DMS 273 treated with DMSO at 0.1 percent for 48 hours (cell line): Measurements from ENCODE around the gene PODXL.
"Not testable (repeated sequence)": the region's sequence is repeated elsewhere in the genome, so short reads cannot be mapped to it uniquely, and the experiment has no call there.

Source experiments
- DNase-seq: peaks from one replicate; lab custom pipeline; 2025; lab: John Stamatoyannopoulos, UW

The PODXL gene

DNA sequence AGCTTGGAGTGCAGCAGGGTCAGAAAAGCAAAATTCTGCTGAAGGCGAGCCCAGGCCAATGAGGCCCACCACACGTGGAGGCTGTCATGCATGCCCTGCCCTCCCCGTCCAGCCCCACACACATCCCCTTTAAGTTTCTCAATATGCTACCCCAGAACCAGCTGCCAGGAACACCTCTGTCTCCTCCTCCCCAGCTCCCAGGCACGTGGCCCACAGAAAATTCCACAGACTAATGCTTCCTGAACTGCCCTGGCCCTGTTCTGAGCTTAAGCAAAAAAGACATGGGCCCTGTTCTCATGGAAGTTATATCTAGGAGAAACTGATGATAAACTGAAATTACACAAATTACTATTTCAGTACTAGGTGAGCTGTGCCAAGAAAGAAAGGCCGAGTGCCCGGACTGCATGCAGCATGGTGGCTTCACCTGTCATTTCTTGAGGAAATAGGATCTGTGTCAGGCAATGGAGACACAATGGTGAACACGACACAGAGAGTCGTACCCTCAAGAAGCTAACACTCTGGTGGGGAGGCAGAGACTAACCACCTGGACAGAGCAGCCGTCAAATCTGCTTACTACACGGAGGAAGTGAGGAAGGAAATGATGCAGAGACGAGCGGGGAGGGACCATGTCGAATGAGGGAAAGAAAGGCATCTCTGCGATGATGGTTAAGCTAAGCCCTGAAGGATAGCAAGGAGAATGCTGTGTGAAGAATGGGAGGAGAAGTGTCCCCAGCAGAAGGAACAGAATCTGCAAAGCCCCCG, 44.5 kb downstream of the PODXL start:
- no peak for DNase-seq

DNA sequence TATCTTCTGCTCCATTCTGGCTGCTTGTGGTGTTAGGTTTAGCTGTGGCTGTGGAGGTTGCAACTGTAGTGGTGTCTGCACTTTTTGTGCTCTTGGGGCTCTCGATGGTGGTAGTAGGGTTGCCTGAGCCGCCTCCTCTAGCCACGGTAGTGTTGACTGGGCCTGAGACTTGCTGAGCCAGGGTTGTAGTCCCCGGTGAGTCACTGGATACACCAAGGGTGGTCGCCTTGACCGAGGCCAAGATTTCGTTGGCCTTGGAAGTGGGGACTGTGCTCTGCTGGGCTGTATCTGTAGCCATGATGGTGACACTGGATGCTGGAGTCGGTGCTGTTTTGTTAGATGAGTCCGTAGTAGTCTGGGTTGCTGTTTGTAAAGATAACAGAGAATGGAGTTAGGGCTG, 45.4 kb downstream of the PODXL start:
- DNase-seq, result no peak

GRCh38 chr7:131509781-131510180, 46.6 kb downstream of the PODXL start:
- no peak for DNase-seq

DNA sequence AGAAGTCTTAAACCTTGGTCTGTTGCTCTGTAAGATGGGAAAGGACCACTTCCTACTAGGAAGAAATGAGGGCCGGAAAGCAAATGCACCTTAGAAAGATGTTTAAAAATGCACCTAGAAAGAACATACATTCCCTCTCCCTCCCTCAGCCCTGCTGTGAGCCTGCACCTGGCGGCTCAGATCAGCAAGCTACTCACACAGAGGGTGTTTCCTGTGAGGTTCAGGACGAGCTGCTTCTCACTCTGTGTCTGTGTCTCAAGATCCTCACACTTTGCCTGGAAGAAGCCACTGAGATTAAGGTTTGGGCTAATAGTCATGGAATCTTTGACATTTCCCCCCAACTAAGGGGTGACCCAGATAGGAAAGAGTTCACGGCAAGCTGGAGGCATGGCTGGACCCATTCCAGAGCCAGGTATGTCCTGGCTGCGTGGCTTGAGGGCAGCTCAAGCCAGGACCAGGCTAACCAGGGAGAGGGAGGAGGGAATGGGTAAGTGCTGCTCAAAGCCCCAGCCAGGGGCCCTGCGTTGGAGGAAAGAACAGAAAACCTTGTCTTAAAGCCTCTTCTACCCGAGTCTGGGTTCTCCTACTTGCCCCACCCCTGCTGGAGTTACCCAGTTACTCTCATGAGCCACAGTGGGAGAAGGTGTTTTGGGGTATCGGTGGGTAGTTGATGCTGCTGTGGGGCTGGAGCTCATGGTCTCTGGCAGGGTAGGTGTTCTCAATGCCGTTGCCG, 47.5 kb downstream of the PODXL start:
- no peak for DNase-seq

DNA sequence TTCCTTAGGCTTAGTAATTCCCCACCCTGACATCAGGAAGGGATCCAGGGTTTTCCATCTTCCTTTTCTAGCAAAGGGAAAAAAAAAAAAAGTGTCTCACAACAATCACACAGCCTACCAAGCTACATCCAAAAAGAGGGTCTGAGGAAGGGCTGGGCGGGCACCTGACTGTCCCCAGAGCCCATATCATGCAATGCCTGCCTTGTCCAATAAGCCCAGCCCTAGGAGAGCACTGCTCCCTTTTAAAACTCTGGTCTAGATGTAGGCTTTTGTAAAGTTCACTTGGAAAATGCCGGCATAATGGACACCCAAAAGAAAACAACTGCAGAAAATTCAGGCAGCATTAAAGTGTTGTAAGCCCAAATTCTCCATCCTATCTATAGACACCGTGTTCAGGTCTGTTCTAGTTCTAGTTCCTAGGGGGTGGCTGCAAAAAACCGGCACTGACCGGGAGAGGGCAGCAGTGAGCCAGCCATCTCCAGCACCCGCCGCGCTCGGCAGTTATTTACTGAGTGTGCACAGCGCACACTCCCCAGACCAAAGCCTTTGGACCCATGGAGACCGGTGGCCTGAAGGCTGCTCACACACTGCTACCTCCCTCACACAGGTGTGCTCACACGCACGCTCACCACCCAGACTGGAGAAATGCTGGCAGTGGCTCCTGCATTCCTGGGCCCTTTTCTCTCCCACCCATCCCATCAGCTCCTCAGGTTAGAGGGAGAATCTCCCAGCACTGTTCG, 48.7 kb downstream of the PODXL start:
- peak; percentile 12 for DNase-seq

GRCh38 chr7:131506597-131506996, 49.8 kb downstream of the PODXL start:
- no peak for DNase-seq

DNA sequence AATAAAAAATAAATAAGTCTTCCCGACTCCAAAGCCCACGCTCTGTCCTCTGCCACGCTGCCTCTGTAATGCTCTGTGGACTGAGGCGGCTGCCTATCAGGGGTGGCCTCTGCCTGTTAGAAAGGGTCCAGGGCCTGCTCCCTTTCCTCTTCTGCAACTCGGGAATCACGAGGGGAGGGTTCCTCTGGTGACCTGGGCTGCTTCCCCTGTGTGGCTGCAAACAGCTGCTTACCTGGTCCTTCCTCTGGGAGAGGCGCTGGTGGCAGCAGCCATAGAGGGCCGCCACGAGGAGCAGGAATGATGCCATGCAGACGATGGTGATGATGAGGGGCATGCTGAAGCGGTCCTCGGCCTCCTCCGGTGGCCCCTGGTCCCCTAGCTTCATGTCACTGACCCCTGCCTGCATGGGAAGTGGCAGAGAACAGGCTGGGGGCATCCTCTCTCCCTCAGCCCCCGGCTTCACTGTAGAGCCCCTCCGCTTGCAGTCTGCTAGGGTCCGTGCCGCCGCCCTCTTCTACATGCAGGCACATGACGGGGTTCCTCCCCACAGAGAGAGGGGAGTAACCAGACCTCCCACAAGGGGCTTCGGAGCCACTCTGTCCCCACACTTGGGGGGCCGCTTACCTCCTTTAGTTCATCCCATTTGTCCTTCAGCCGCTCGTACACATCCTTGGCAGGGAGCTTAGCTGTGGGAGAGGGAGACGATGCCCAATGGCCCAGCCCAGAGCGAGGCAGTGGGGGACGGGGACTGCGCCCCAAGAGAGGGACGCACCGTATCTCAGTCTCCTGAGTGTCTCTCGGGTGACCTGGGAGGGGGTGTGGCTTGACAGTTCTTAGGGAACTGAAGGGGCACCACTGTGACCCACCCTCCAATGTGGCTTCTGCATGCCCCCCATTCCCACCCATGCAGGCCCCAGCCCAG, 50.5 kb downstream of the PODXL start:
- no peak for DNase-seq

DNA sequence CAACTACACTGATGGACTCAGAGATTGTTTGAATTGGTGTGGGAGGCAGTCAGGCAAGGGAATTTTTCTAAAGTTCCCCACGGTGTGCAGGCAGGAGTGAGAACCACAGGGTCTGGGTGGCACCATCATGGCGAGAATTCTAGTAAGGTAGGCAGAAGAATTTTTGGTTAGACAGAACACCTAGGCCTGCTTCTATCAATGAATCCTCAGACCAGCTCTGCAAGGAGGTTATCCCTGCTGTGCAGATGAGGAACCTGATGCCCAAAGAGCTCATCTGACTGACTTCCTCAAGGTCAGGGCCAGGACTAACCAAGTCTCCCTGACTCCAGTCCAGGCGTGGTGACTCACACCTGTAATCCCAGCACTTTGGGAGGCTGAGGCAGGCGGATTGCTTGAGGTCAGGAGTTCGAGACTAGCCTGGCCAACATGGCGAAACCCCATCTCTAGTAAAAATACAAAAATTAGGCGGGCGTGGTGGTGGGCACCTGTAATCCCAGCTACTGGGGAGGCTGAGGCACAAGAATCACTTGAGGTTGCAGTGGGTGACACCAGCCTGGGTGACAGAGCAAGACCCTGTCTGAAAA, 51.3 kb downstream of the PODXL start:
- not testable (repeated sequence) for DNase-seq

DNA sequence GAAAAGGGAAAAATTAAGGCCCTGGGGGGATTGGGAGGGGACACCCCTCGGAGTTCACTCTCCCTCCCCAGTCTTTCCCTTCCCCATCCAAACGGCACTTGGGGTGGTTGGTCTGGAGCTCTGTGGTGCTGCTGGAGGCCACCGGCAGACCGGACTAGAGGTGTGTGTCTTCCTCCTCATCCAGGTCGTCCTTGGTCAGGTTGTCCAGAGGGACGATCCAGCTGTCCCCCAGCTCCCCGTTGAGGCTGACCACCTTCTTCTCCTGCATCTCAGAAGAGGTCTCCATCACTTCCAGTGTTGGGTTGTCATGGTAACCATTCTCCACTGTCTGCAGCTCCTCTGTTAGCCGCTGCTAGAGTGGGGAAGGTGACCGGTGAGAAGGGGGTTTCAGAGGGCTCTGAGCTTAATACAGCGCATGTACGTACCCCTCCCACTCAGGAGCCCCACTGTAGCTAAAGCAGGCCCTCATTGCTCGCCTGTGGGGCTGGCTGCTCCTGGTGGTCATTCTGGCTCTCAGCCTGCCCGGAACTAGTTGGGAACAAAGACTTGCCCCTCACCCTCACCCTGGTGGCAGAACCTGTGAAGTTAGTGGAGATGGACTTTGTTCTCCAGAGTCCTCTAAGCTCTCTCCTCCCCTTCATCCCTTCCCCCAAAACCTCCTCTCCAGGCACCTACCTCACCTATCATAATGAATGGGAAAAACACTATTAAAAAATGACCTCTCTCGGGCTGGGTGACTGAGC, 52.1 kb downstream of the PODXL start:
- no peak for DNase-seq

- DNase-seq, result no peak
Observed at GRCh38 chr7:131503639-131504038, 52.8 kb downstream of the PODXL start.

DNA sequence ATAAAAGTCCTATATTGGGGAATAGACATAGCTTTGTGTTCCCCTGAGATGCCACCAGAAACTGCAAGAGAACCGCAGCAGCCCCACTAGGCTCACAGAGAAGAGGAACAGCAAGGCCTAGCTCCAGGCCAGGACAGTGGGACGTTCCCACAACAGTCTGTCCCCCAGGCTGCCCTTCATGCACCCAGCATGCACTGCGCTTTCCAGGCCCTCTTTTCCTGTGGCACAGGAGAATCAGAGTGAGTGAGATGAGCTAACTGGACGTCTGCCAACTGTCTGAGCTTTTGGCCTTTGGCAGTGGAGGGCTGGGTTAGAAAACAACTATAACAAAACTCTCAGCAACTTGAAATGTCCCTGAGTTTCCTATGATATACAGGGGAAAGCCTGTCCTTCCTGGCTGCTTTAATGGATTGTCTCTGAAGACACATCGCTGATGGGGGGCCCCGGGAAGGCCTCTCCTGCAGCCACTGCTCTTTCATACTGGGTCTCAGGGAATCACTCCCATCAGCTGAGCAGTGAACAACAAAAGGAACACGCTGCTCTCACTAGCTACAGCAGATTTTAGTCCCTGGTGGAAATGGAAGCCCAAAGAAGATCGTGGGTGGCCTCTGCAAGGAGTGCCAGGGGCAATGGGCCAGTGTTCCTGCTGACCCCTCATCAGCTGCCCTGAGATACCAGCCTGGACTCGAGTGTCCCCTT, 53.5 kb downstream of the PODXL start:
- no peak for DNase-seq

- DNase-seq, result peak; percentile 45
Observed at GRCh38 chr7:131501930-131502685, 54.3 kb downstream of the PODXL start.

- DNase-seq, result no peak
Observed at GRCh38 chr7:131501422-131501821, 55.0 kb downstream of the PODXL start.

DNA sequence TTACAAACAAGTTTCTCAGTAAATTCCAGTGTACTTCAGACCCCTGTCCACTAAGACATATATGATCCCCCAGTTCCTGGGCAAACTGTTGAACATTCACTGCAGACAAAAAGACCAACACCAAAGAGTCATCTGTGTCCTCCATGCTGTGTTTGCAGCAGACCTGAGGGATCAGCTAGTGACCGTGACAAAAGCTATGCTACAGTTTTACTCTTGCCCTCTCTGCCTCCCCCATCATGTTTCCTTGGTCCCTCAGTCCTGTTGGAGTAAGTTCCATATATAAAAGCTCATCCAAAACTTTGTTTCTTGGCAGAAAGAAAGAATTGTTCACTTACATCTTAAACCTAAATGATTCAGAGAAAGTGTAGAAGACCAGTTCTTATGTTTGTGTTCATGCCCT, 56.1 kb downstream of the PODXL start:
- no peak for DNase-seq

DNA sequence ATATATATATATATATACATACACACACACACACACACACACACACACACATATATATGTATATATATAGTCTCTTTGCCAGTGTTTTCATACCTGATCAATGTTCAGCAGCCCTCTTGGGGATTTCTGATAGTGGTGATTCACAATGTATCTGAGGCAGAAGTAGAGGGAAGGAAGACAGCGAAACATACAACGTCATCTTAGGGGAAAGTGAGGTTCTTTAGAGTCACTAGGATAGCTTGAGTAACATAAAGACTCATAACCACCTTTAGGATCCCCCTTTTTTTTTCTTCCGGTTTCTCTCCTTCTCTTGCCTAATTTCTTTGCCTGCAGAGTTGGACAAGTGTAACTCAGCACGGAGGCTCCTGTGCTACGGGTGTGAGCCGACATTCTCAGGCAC, 56.6 kb downstream of the PODXL start:
- no peak for DNase-seq

DNA sequence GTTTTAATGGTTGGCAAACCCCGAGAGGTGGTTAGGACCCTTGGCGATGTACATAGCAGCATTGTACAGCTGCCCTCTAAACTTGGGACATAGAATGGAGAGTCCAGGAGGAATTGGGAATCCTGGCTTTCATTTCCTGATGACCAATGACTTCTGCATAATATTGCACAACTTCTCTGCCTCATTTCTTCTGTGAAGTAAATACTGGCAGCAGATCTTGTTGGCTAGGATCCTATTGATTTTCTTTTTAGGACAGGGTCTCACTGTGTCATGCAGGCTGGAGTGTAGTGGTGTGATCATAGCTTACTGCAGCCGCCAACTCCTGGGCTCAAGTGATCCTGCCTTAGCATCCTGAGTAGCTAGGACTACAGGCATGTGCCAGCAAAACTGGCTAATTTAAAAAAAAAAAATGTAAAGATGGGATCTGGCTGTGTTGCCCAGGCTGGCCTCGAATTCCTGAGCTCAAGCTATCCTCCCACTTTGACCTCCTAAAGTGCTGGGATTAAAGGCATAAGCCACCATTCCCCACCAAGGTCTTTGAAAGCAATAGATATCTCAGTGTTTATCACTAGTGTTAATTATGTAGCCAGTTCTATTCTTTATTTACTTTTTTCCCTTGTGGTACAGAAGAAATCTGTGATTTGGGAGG, 58.1 kb downstream of the PODXL start:
- DNase-seq, result no peak

GRCh38 chr7:131497454-131497853, 59.0 kb downstream of the PODXL start:
- DNase-seq, result no peak

DNA sequence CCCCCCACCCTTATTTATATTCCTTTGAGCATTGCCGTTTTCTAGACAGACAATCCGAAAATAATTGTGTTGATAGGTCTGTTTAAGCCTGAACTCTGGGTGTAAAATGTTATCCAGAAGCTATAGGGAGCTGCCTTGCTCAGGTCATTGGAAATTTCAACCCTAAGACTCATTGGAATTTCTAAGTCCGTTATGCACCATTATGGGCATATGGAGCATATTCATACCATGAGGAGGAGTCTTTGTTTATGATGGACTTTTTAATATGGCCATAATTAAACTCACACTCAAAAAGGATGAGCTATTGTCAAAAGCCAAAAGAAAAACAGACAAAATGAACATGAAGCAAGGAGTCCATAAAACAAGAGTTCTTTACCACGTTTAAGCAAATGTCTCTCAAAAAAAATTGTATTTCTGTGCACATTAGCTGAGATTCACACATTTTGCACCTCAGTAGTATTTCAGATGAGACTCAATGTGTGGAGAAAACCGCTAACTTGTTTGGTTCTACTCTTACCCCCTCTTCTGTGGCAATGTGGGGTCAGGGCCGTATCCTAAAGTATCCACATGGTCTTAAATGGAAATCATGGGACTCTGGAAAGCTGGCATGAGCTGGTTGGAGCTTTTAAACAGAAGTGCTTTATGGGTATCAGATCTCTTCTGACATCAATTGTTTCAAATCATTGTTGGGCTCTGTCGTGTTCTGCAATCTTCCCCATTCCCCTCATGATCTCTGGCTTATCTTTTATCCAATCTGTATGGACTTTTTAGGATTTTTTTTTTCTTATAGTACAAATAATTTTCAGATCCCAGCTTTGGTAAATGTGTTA, 60.5 kb downstream of the PODXL start:
- no peak for DNase-seq
